Spleen (tissue), 11 donors: ENCODE results near the gene NUP214. TPM values are rescaled to one million over a fixed set of nuclear protein-coding genes. Genes with fewer than 3 reads are reported as not detected.

Experiments used
- DNase-seq: peaks from one replicate; pipeline ENCODE4 v3.0.0-alpha.2; 2020
- H3K27ac ChIP-seq, 8 donors: fragments of 200-600 bp; sonication (generic) in 7 of 8; 1 replicate in 4 of 8; 2 replicates in 4 of 8; pipeline versions ENCODE4 v1.5.0 to v1.8.0; 2016 to 2021; ENCODE audit warnings: inconsistent platforms in 4 of 8, mild to moderate bottlenecking in 4 of 8, moderate library complexity in 1 of 8
- H3K27me3 ChIP-seq, 7 donors: fragments of 200-600 bp; sonication (generic) in 6 of 7; replicated peaks in 1 of 7; 1 replicate in 4 of 7; 2 replicates in 3 of 7; pipeline versions ENCODE4 v1.5.0 to v1.8.0; 2016 to 2021; ENCODE audit warnings: inconsistent platforms in 3 of 7, mild to moderate bottlenecking in 1 of 7
- H3K36me3 ChIP-seq, 6 donors: fragments of 200-600 bp; sonication (generic) in 5 of 6; 1 replicate in 4 of 6; 2 replicates in 2 of 6; pipeline versions ENCODE4 v1.5.0 to v1.8.0; 2016 to 2021; ENCODE audit warnings: inconsistent platforms in 2 of 6
- H3K4me1 ChIP-seq, 6 donors: fragments of 200-600 bp; sonication (generic) in 5 of 6; 1 replicate in 3 of 6; 2 replicates in 3 of 6; pipeline versions ENCODE4 v1.5.0 to v1.8.0; 2016 to 2021; ENCODE audit warnings: inconsistent platforms in 3 of 6
- H3K4me3 ChIP-seq, 8 donors: fragments of 200-600 bp; sonication (generic) in 7 of 8; 1 replicate in 4 of 8; 2 replicates in 4 of 8; pipeline versions ENCODE4 v1.5.0 to v1.8.0; 2016 to 2021; ENCODE audit warnings: inconsistent platforms in 4 of 8, mild to moderate bottlenecking in 4 of 8, moderate library complexity in 2 of 8
- H3K9me3 ChIP-seq, 8 donors: fragments of 200-600 bp; sonication (generic) in 7 of 8; 1 replicate in 4 of 8; 2 replicates in 4 of 8; pipeline versions ENCODE4 v1.5.0 to v1.8.0; 2016 to 2021; ENCODE audit warnings: inconsistent platforms in 4 of 8
- POLR2A ChIP-seq, 3 donors: fragments of 450-650 bp; IDR thresholded peaks; one replicate each; pipeline ENCODE4 v1.5.1; 2017; ENCODE audit warnings: antibody characterized with exemption in 3 of 3, mild to moderate bottlenecking in 1 of 3
- POLR2AphosphoS5 ChIP-seq, 3 donors: sonication (generic); formaldehyde crosslinking; IDR thresholded peaks; one replicate each; pipeline ENCODE4 v1.5.1; 2017; ENCODE audit warnings: antibody characterized with exemption in 3 of 3
- WGBS, 5 donors: extraction: QIAGEN DNeasy Blood & Tissue Kit in 3 of 5; methylation state at CpG; one replicate each; pipeline versions ENCODE4 v1.1.5 to v1.1.7; 2013 to 2018; 5-methylcytosine and 5-hydroxymethylcytosine counted together
- intact Hi-C: fragments of 100-400 bp; cut with DNase I; formaldehyde crosslinking; loops from one replicate; pipeline ENCODE4 v1.15.0; 2023; ENCODE audit warnings: low total_unique reads
- polyA plus RNA-seq, 3 donors: library from polyadenylated mRNA; stranded (reverse); fragments of 200-250 nt; gene quantifications; one replicate each; pipeline ENCODE4 v1.2.1, GENCODE V29; 2013
- total RNA-seq, 7 donors: library from RNA; depleted of rRNA in 3 of 7; stranded (reverse); fragments of >200 nt in 3 of 7; fragmentation: NEBNext Ultra II Directional in 4 of 7; extraction: Animal tissue kit (Norgen Biotek cat#: 25700) in 4 of 7; gene quantifications; one replicate each; pipeline versions ENCODE4 v1.1.0 to v1.2.1, GENCODE V29; 2016 to 2021
- TF ChIP-seq, protein P1 (sequence below), 11 experiments: fragments of 200-600 bp in 7 of 11; fragments of 450-650 bp in 4 of 11; sonication (generic) in 4 of 11; IDR thresholded peaks in 8 of 11; conservative IDR thresholded peaks in 3 of 11; 1 replicate in 7 of 11; 2 replicates in 4 of 11; pipeline versions ENCODE4 v1.4.0 to v1.8.0; 2016 to 2021; ENCODE audit warnings: antibody characterized with exemption in 11 of 11, inconsistent platforms in 4 of 11, mild to moderate bottlenecking in 1 of 11
- donor health status: healthy with polysubstance abuse.
- donor health status: DM: no; HTN: no; CAD: no; lungs with moderate emphysema.
- donor health status: DM: no; HTN: no; CAD: no.
- donor health status: Bipolar disorder and iron deficiency.
- donor health status: healthy.
- donor health status: DM: no; HTN: no; CAD: no.
- donor health status: DM: yes; HTN: yes; CAD: no.

NUP214 gene
- total and polyA plus RNA-seq, 10 donors = 21.4 to 182 (median 121) TPM

GRCh38 chr9:131271506-131271931 is 146.1 kb downstream of the NUP214 start:
- H3K9me3 ChIP-seq = no peaks in the 10 kb centered on the region
- 27 to 49% (median 41%) methylated on average over 6 of the region's 6 CpGs for WGBS, 5 donors
- intact Hi-C loops = no loop called here
- no peak for TF ChIP-seq POLR2A (IDR thresholded peaks at IDR 0.05)
- TF ChIP-seq POLR2AphosphoS5 (IDR thresholded peaks at IDR 0.05) = peak in 1 of 3 donors; percentile 34
- TF ChIP-seq, protein P1, sequence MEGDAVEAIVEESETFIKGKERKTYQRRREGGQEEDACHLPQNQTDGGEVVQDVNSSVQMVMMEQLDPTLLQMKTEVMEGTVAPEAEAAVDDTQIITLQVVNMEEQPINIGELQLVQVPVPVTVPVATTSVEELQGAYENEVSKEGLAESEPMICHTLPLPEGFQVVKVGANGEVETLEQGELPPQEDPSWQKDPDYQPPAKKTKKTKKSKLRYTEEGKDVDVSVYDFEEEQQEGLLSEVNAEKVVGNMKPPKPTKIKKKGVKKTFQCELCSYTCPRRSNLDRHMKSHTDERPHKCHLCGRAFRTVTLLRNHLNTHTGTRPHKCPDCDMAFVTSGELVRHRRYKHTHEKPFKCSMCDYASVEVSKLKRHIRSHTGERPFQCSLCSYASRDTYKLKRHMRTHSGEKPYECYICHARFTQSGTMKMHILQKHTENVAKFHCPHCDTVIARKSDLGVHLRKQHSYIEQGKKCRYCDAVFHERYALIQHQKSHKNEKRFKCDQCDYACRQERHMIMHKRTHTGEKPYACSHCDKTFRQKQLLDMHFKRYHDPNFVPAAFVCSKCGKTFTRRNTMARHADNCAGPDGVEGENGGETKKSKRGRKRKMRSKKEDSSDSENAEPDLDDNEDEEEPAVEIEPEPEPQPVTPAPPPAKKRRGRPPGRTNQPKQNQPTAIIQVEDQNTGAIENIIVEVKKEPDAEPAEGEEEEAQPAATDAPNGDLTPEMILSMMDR (IDR thresholded peaks at IDR 0.05 in 8 of 11, conservative IDR thresholded peaks at IDR 0.05 in 3 of 11) = no peak
- peak; percentile 75 for DNase-seq
- no peaks in the 10 kb centered on the region for H3K27me3 ChIP-seq
- peak overlapping the region in 4 of 8 donors; percentile 5 to 95 (median 57) for H3K4me3 ChIP-seq
- H3K4me1 ChIP-seq = peaks cover 44 to 100% (median 89%) of the 10 kb centered on the region in 6 donors
- peaks cover 0 to 6% (median 0%) of the 10 kb centered on the region in 6 donors for H3K36me3 ChIP-seq
- peak overlapping the region; percentile 66 to 97 (median 90) for H3K27ac ChIP-seq

DNA sequence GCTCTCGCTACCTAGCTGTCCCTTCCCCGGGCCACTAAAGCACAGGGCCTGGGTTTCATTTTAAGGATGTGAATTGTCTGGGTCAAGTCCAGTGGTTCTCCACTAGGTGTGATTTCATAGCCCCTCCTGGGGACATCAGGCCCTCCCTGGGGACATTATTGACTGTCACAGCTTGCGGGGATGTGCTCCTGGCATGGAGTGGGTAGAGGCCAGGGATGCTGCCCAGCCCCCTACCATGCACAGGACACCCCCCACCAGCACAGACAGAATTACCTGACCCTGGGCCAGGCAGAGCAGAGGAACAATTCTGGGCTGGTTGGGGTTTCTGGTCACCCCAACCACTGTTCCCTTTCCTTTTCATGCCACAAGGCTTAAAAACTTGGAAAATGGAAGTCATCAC is 146.8 kb downstream of the NUP214 start:
- Histone ChIP-seq H3K36me3 (no peaks in the 10 kb centered on the region), H3K27ac (peak overlapping the region; percentile 66 to 97 (median 90)), H3K4me3 (peak overlapping the region in 4 of 8 donors; percentile 92 to 96 (median 94)), H3K4me1 (peaks cover 38 to 96% (median 82%) of the 10 kb centered on the region in 6 donors), H3K9me3 (no peaks in the 10 kb centered on the region), H3K27me3 (no peaks in the 10 kb centered on the region)
- intact Hi-C loops = no loop called here
- WGBS, 5 donors = 49 to 83% (median 76%) methylated on average over 3 of the region's 3 CpGs
- DNase-seq = no peak
- TF ChIP-seq, protein P1 (IDR thresholded peaks at IDR 0.05 in 8 of 11, conservative IDR thresholded peaks at IDR 0.05 in 3 of 11) = no peak
- TF ChIP-seq POLR2A (IDR thresholded peaks at IDR 0.05) = no peak
- TF ChIP-seq POLR2AphosphoS5 (IDR thresholded peaks at IDR 0.05) = no peak

DNA sequence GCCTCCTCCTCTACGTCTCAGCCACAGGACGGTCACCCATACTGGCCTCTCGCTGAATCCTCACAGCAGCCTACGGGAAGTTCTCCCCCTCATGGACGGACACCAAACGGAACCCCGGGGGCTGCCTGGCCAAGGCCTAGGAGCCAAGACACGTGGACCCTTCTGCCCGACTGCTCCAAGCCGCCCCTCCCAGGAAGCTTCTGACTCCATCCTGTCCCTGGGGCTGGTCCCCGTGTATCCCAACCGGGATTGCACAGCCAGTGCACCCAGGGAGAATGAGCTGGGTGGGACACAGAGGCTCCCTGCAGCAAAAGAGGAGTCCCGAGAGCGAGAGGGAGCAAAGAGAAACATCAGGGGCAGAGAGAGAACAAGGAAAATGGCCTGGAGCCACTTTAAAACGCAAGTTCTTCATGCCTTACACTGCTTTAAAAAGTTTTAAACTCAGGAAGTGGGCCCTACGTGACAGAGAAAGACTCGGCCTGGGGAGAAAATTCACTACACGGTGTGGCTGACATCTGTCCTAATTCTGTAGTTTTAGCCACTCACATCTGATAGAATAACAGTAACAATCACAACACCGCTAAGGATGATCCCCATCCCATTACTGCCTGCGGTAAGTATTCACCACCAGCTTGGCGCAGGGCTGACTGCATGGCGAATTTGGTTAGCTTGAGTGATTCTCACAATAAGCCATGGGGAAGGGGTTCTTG is 147.9 kb downstream of the NUP214 start:
- no peaks in the 10 kb centered on the region for H3K27me3 ChIP-seq
- H3K9me3 ChIP-seq = no peaks in the 10 kb centered on the region
- peak overlapping the region; percentile 66 to 97 (median 90) for H3K27ac ChIP-seq
- H3K4me3 ChIP-seq = peak overlapping the region; percentile 78 to 96 (median 88)
- intact Hi-C loops = no loop called here
- H3K36me3 ChIP-seq = no peaks in the 10 kb centered on the region
- no peak for TF ChIP-seq POLR2A (IDR thresholded peaks at IDR 0.05)
- TF ChIP-seq, protein P1 (IDR thresholded peaks at IDR 0.05 in 8 of 11, conservative IDR thresholded peaks at IDR 0.05 in 3 of 11) = peak in 2 of 11 experiments; percentile 9 to 14
- peak in 2 of 3 donors; percentile 50 for TF ChIP-seq POLR2AphosphoS5 (IDR thresholded peaks at IDR 0.05)
- 20 to 43% (median 24%) methylated on average over 20 to 22 of the region's 22 CpGs for WGBS, 5 donors
- H3K4me1 ChIP-seq = peaks cover 32 to 93% (median 74%) of the 10 kb centered on the region in 6 donors
- DNase-seq = peak; percentile 83
